Stomach (tissue), 9 donors: ENCODE results near the gene GPX6. TPM values are rescaled to one million over a fixed set of nuclear protein-coding genes. Genes with fewer than 3 reads are reported as not detected.
"Not testable (repeated sequence)": the region's sequence is repeated elsewhere in the genome, so short reads cannot be mapped to it uniquely, and the experiment has no call there.

Experiments
- DNase-seq, 2 donors: peaks; one replicate each; pipeline versions ENCODE4 v3.0.0 to v3.0.0-alpha.2; 2013 to 2019
- H3K27ac ChIP-seq, 5 donors: fragments of 200-600 bp in 4 of 5; sonication (generic) in 4 of 5; one replicate each; pipeline ENCODE4 v1.5.1; 2013 to 2019; ENCODE audit warnings: mild to moderate bottlenecking in 1 of 5, moderate library complexity in 1 of 5
- H3K27me3 ChIP-seq, 3 donors: fragments of 200-600 bp; sonication (generic); one replicate each; pipeline ENCODE4 v1.5.1; 2017 to 2019; ENCODE audit warnings: mixed run types in 1 of 3
- H3K36me3 ChIP-seq, 4 donors: fragments of 200-600 bp; sonication (generic); 1 replicate in 3 of 4; 2 replicates in 1 of 4; pipeline ENCODE4 v1.5.1; 2016 to 2019
- H3K4me1 ChIP-seq, 4 donors: fragments of 200-600 bp; sonication (generic); one replicate each; pipeline ENCODE4 v1.5.1; 2016 to 2019
- H3K4me3 ChIP-seq, 4 donors: fragments of 200-600 bp; sonication (generic) in 3 of 4; one replicate each; pipeline ENCODE4 v1.5.1; 2016 to 2019; ENCODE audit warnings: mild to moderate bottlenecking in 1 of 4
- H3K9me3 ChIP-seq, 4 donors: fragments of 200-600 bp; sonication (generic); one replicate each; pipeline ENCODE4 v1.5.1; 2016 to 2019
- EP300 ChIP-seq: sonication (generic); formaldehyde crosslinking; IDR thresholded peaks from one replicate; pipeline ENCODE4 v1.6.1; 2017; ENCODE audit warnings: antibody characterized with exemption
- POLR2A ChIP-seq, 4 donors: fragments of 450-650 bp; IDR thresholded peaks; one replicate each; pipeline ENCODE4 v1.6.1; 2016; ENCODE audit warnings: antibody characterized with exemption in 4 of 4, control low read depth in 2 of 4, mild to moderate bottlenecking in 1 of 4, moderate library complexity in 1 of 4
- POLR2AphosphoS5 ChIP-seq, 3 donors: sonication (generic); formaldehyde crosslinking; IDR thresholded peaks; one replicate each; pipeline ENCODE4 v1.6.1; 2016; ENCODE audit warnings: antibody characterized with exemption in 3 of 3
- WGBS, 5 donors: extraction: QIAGEN DNeasy Blood & Tissue Kit in 3 of 5; methylation state at CpG; one replicate each; pipeline versions ENCODE4 v1.1.5 to v1.1.7; 2013 to 2018; 5-methylcytosine and 5-hydroxymethylcytosine counted together
- intact Hi-C: fragments of 100-400 bp; cut with DNase I; formaldehyde crosslinking; loops from one replicate; pipeline ENCODE4 v1.15.1; 2023; ENCODE audit warnings: low total_unique reads
- polyA plus RNA-seq, 3 donors: library from polyadenylated mRNA; stranded (reverse); fragments of 200-250 nt; gene quantifications; one replicate each; pipeline ENCODE4 v1.2.3, GENCODE V29; 2013
- total RNA-seq, 5 donors: library from RNA; depleted of rRNA; stranded (reverse); fragments of >200 nt; gene quantifications; one replicate each; pipeline versions ENCODE4 v1.1.0 to v1.2.3, GENCODE V29; 2014 to 2016
- TF ChIP-seq, protein P1 (sequence below), 7 experiments: fragments of 450-650 bp in 4 of 7; fragments of 200-600 bp in 3 of 7; sonication (generic) in 3 of 7; IDR thresholded peaks; one replicate each; pipeline ENCODE4 v1.5.1; 2016 to 2019; ENCODE audit warnings: antibody characterized with exemption in 7 of 7, control low read depth in 2 of 7, mild to moderate bottlenecking in 1 of 7
- donor health status: healthy with polysubstance abuse.
- donor health status: Bipolar disorder and iron deficiency.
- donor health status: healthy.

GPX6 gene
- total and polyA plus RNA-seq, 8 donors: not detected

- intact Hi-C loops: no loop called here
- WGBS, 5 donors: 84 to 95% (median 92%) methylated on average over 3 of the region's 3 CpGs
- Histone ChIP-seq H3K27me3 (peaks cover 0 to 74% (median 17%) of the 10 kb centered on the region in 3 donors), H3K27ac (no peak overlapping the region), H3K4me3 (no peak overlapping the region), H3K9me3 (peaks cover 0 to 8% (median 4%) of the 10 kb centered on the region in 4 donors), H3K4me1 (peaks cover 0 to 14% (median 6%) of the 10 kb centered on the region in 4 donors), H3K36me3 (no peaks in the 10 kb centered on the region)
- no peak for DNase-seq
- TF ChIP-seq POLR2AphosphoS5 (IDR thresholded peaks at IDR 0.05): no peak
- TF ChIP-seq EP300: no peak
- no peak for TF ChIP-seq POLR2A (IDR thresholded peaks at IDR 0.05)
- TF ChIP-seq, protein P1, sequence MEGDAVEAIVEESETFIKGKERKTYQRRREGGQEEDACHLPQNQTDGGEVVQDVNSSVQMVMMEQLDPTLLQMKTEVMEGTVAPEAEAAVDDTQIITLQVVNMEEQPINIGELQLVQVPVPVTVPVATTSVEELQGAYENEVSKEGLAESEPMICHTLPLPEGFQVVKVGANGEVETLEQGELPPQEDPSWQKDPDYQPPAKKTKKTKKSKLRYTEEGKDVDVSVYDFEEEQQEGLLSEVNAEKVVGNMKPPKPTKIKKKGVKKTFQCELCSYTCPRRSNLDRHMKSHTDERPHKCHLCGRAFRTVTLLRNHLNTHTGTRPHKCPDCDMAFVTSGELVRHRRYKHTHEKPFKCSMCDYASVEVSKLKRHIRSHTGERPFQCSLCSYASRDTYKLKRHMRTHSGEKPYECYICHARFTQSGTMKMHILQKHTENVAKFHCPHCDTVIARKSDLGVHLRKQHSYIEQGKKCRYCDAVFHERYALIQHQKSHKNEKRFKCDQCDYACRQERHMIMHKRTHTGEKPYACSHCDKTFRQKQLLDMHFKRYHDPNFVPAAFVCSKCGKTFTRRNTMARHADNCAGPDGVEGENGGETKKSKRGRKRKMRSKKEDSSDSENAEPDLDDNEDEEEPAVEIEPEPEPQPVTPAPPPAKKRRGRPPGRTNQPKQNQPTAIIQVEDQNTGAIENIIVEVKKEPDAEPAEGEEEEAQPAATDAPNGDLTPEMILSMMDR (IDR thresholded peaks at IDR 0.05): no peak
Measured at GRCh38 chr6:28485482-28485881, 30.1 kb downstream of the GPX6 start.

- no peaks in the 10 kb centered on the region for H3K4me1 ChIP-seq
- 64 to 72% (median 67%) methylated on average over 9 of the region's 9 CpGs for WGBS, 5 donors
- H3K27me3 ChIP-seq: peaks cover 0 to 72% (median 11%) of the 10 kb centered on the region in 3 donors
- no peaks in the 10 kb centered on the region for H3K36me3 ChIP-seq
- no peak for DNase-seq
- no peak overlapping the region for H3K4me3 ChIP-seq
- H3K27ac ChIP-seq: no peak overlapping the region
- no peaks in the 10 kb centered on the region for H3K9me3 ChIP-seq
- TF ChIP-seq EP300 (no peak), POLR2A (IDR thresholded peaks at IDR 0.05) (no peak), POLR2AphosphoS5 (IDR thresholded peaks at IDR 0.05) (no peak)
- TF ChIP-seq, protein P1 (IDR thresholded peaks at IDR 0.05): no peak
- intact Hi-C loops: no loop called here
Measured at GRCh38 chr6:28480253-28480932, 35.2 kb downstream of the GPX6 start.

GRCh38 chr6:28478518-28478917 is 37.1 kb downstream of the GPX6 start:
- Histone ChIP-seq H3K4me1 (no peaks in the 10 kb centered on the region), H3K9me3 (no peaks in the 10 kb centered on the region), H3K4me3 (no peak overlapping the region), H3K36me3 (no peaks in the 10 kb centered on the region), H3K27ac (no peak overlapping the region), H3K27me3 (peaks cover 0 to 81% (median 23%) of the 10 kb centered on the region in 3 donors)
- 46 to 62% (median 50%) methylated on average over 12 of the region's 12 CpGs for WGBS, 5 donors
- intact Hi-C loops: no loop called here
- no peak for DNase-seq
- no peak for TF ChIP-seq POLR2AphosphoS5 (IDR thresholded peaks at IDR 0.05)
- no peak for TF ChIP-seq EP300
- TF ChIP-seq POLR2A (IDR thresholded peaks at IDR 0.05): no peak
- TF ChIP-seq, protein P1 (IDR thresholded peaks at IDR 0.05): no peak

- Histone ChIP-seq H3K9me3 (peaks cover 0 to 6% (median 2%) of the 10 kb centered on the region in 4 donors), H3K27ac (no peak overlapping the region), H3K4me1 (no peaks in the 10 kb centered on the region), H3K27me3 (peaks cover 0 to 67% (median 23%) of the 10 kb centered on the region in 3 donors), H3K36me3 (no peaks in the 10 kb centered on the region), H3K4me3 (no peak overlapping the region)
- TF ChIP-seq EP300 (no peak), POLR2A (IDR thresholded peaks at IDR 0.05) (no peak), POLR2AphosphoS5 (IDR thresholded peaks at IDR 0.05) (no peak)
- TF ChIP-seq, protein P1 (IDR thresholded peaks at IDR 0.05): no peak
- peak in 1 of 2 donors; percentile 69 for DNase-seq
- intact Hi-C loops: no loop called here
- 5 to 9% (median 6%) methylated on average over 18 of the region's 18 CpGs for WGBS, 5 donors
Measured at GRCh38 chr6:28474441-28475219, 41.0 kb downstream of the GPX6 start.

DNA sequence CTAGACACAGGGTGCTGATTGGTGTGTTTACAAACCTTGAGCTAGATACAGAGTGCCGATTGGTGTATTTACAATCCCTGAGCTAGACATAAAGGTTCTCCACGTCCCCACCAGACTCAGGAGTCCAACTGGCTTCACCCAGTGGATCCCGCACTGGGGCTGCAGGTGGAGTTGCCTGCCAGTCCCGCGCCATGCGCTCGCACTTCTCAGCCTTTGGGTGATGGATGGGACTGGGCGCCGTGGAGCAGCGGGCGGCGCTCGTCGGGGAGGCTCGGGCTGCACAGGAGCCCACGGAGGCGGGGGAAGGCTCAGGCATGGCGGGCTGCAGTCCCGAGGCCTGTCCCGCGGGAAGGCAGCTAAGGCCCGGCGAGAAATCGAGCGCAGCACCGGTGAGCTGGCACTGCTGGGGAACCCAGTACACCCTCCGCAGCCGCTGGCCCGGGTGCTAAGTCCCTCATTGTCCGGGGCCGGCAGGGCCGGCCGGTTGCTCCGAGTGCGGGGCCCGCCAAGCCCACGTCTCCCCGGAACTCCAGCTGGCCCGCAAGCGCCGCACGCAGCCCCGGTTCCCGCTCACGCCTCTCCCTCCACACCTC is 46.3 kb downstream of the GPX6 start:
- WGBS, 5 donors: 91 to 94% (median 93%) methylated on average over 30 to 45 of the region's 45 CpGs
- H3K4me3 ChIP-seq, DNase-seq, H3K36me3 ChIP-seq, H3K27ac ChIP-seq, H3K4me1 ChIP-seq, intact Hi-C loops: not testable (repeated sequence)
- Histone ChIP-seq H3K9me3 (peaks cover 0 to 12% (median 7%) of the 10 kb centered on the region in 4 donors), H3K27me3 (peaks cover 0 to 41% (median 6%) of the 10 kb centered on the region in 3 donors)
